ENCODE measurements around the gene YTHDF1. TPM values are rescaled to one million over a fixed set of nuclear protein-coding genes. Genes with fewer than 3 reads are reported as not detected.

The YTHDF1 gene
- total RNA-seq, 6 donors from 2014 or later: 29.3 to 42.1 (median 31.6) TPM

GRCh38 chr20:63171991-63172390, 43.9 kb downstream of the YTHDF1 start:
- 73 to 77% methylated on average over 5 of the region's 5 CpGs for WGBS, 2 donors
- ATAC-seq (ENCODE audit: low FRiP score in 2 of 2) (no peak), DNase-seq (no peak)
- no peak overlapping the region for H3K4me3 ChIP-seq
- H3K27ac ChIP-seq: no peak overlapping the region
- TF ChIP-seq POLR2AphosphoS5 (IDR thresholded peaks at IDR 0.05): no peak
- no peak for TF ChIP-seq EP300 (IDR thresholded peaks at IDR 0.05)
- TF ChIP-seq CTCF (IDR thresholded peaks at IDR 0.05): no peak
- no peak for TF ChIP-seq POLR2A (IDR thresholded peaks at IDR 0.05)
- H3K36me3 ChIP-seq: no peaks in the 10 kb centered on the region
- H3K9me3 ChIP-seq: no peaks in the 10 kb centered on the region
- peaks cover under 1 to 21% (median 4%) of the 10 kb centered on the region in 4 donors for H3K4me1 ChIP-seq
- peaks cover 0 to 45% (median 26%) of the 10 kb centered on the region in 4 donors for H3K27me3 ChIP-seq

GRCh38 chr20:63169681-63170080, 46.2 kb downstream of the YTHDF1 start:
- TF ChIP-seq CTCF (IDR thresholded peaks at IDR 0.05) (no peak), POLR2AphosphoS5 (IDR thresholded peaks at IDR 0.05) (no peak), POLR2A (IDR thresholded peaks at IDR 0.05) (no peak), EP300 (IDR thresholded peaks at IDR 0.05) (no peak)
- H3K36me3 ChIP-seq: no peaks in the 10 kb centered on the region
- WGBS, 2 donors: 50% methylated on average over 6 of the region's 6 CpGs
- H3K27me3 ChIP-seq: peaks cover 0 to 22% (median 11%) of the 10 kb centered on the region in 4 donors
- DNase-seq: no peak
- ATAC-seq (ENCODE audit: low FRiP score in 2 of 2): no peak
- H3K9me3 ChIP-seq: no peaks in the 10 kb centered on the region
- H3K4me1 ChIP-seq: peaks cover 0 to 1% (median 0%) of the 10 kb centered on the region in 4 donors
- no peak overlapping the region for H3K27ac ChIP-seq
- no peak overlapping the region for H3K4me3 ChIP-seq

GRCh38 chr20:63168861-63169260, 47.1 kb downstream of the YTHDF1 start:
- DNase-seq (peak in 1 of 2 donors; percentile 79), ATAC-seq (ENCODE audit: low FRiP score in 2 of 2) (no peak)
- no peak overlapping the region for H3K4me3 ChIP-seq
- WGBS, 2 donors: 72% methylated on average over 11 of the region's 12 CpGs; no CpG with 5 or more reads in 1 of the 2 donors
- TF ChIP-seq CTCF (IDR thresholded peaks at IDR 0.05): no peak
- no peaks in the 10 kb centered on the region for H3K4me1 ChIP-seq
- no peaks in the 10 kb centered on the region for H3K9me3 ChIP-seq
- H3K27me3 ChIP-seq: peaks cover 0 to 14% (median 3%) of the 10 kb centered on the region in 4 donors
- no peaks in the 10 kb centered on the region for H3K36me3 ChIP-seq
- no peak overlapping the region for H3K27ac ChIP-seq

GRCh38 chr20:63167918-63168520, 47.9 kb downstream of the YTHDF1 start:
- TF ChIP-seq POLR2AphosphoS5 (IDR thresholded peaks at IDR 0.05) (no peak), CTCF (IDR thresholded peaks at IDR 0.05) (no peak), POLR2A (IDR thresholded peaks at IDR 0.05) (no peak), EP300 (IDR thresholded peaks at IDR 0.05) (no peak)
- no peak for ATAC-seq (ENCODE audit: low FRiP score in 2 of 2)
- Histone ChIP-seq H3K4me3 (no peak overlapping the region), H3K9me3 (no peaks in the 10 kb centered on the region), H3K4me1 (no peaks in the 10 kb centered on the region), H3K27me3 (peaks cover 0 to 5% (median 0%) of the 10 kb centered on the region in 4 donors), H3K36me3 (no peaks in the 10 kb centered on the region), H3K27ac (no peak overlapping the region)
- DNase-seq: peak in 1 of 2 donors; percentile 75
- 79% methylated on average over 23 of the region's 23 CpGs; no CpG with 5 or more reads in 1 of the 2 donors for WGBS, 2 donors

Measured in upper lobe of left lung (tissue), 6 donors.